Skeletal muscle satellite cell (primary cell): ENCODE measurements around the gene WIPF2.
A peak's percentile ranks its signal among the peaks of the same experiment; 100 is the strongest.

ENCODE experiments used
- H3K27me3 ChIP-seq: 2 replicates; pipeline ENCODE4 v1.7.0; 2013; ENCODE audit warnings: low read length; ENCODE audit not compliant: control insufficient read depth, insufficient read depth
- H3K36me3 ChIP-seq: 2 replicates; pipeline ENCODE4 v1.7.0; 2013; ENCODE audit warnings: mild to moderate bottlenecking, control low read depth, low read length; ENCODE audit not compliant: insufficient read depth
- H3K4me1 ChIP-seq: 2 replicates; pipeline ENCODE4 v1.7.0; 2013; ENCODE audit warnings: low read length; ENCODE audit not compliant: control insufficient read depth, insufficient read depth
- H3K4me2 ChIP-seq: 2 replicates; pipeline ENCODE4 v1.7.0; 2013; ENCODE audit warnings: mild to moderate bottlenecking, low read length
- H3K4me3 ChIP-seq: 2 replicates; pipeline ENCODE4 v1.7.0; 2013; ENCODE audit warnings: low read length
- H3K9ac ChIP-seq: 2 replicates; pipeline ENCODE4 v1.7.0; 2013; ENCODE audit warnings: mild to moderate bottlenecking, low read depth, low read length, moderate library complexity
- H3K9me3 ChIP-seq: replicated peaks from 2 replicates; pipeline ENCODE4 v1.7.0; 2013; ENCODE audit warnings: mild to moderate bottlenecking, control low read depth, low read length

The WIPF2 gene

GRCh38 chr17:40312131-40312731, 93.1 kb downstream of the WIPF2 start:
- H3K4me2 ChIP-seq = peak overlapping the region; percentile 67
- H3K9ac ChIP-seq = peak overlapping the region; percentile 48

GRCh38 chr17:40312893-40313667, 94.0 kb downstream of the WIPF2 start:
- peak overlapping the region; percentile 10 for H3K4me3 ChIP-seq
- H3K36me3 ChIP-seq = no peaks in the 10 kb centered on the region
- peaks cover 85% of the 10 kb centered on the region for H3K4me1 ChIP-seq
- no peaks in the 10 kb centered on the region for H3K27me3 ChIP-seq
- H3K9ac ChIP-seq = peak overlapping the region; percentile 48
- H3K4me2 ChIP-seq = peak overlapping the region; percentile 67
- no peaks in the 10 kb centered on the region for H3K9me3 ChIP-seq

More at GRCh38 chr17:40312131-40312731, 93.1 kb downstream of the WIPF2 start:
- no peaks in the 10 kb centered on the region for H3K9me3 ChIP-seq
- H3K4me3 ChIP-seq = peak overlapping the region; percentile 28
- peaks cover 87% of the 10 kb centered on the region for H3K4me1 ChIP-seq
- no peaks in the 10 kb centered on the region for H3K27me3 ChIP-seq
- H3K36me3 ChIP-seq = no peaks in the 10 kb centered on the region

- Histone ChIP-seq H3K4me3 (no peak overlapping the region), H3K36me3 (no peaks in the 10 kb centered on the region), H3K27me3 (no peaks in the 10 kb centered on the region), H3K4me2 (peak overlapping the region; percentile 60), H3K9ac (no peak overlapping the region), H3K9me3 (no peaks in the 10 kb centered on the region), H3K4me1 (peaks cover 80% of the 10 kb centered on the region)
These were observed 94.8 kb downstream of the WIPF2 start for GRCh38 chr17:40313668-40314583.

- H3K4me2 ChIP-seq = peak overlapping the region; percentile 60
- no peaks in the 10 kb centered on the region for H3K9me3 ChIP-seq
- no peak overlapping the region for H3K4me3 ChIP-seq
- peaks cover 74% of the 10 kb centered on the region for H3K4me1 ChIP-seq
- no peaks in the 10 kb centered on the region for H3K27me3 ChIP-seq
- no peak overlapping the region for H3K9ac ChIP-seq
- H3K36me3 ChIP-seq = no peaks in the 10 kb centered on the region
These were observed 95.5 kb downstream of the WIPF2 start for GRCh38 chr17:40314584-40314956.

- H3K9me3 ChIP-seq = no peaks in the 10 kb centered on the region
- no peaks in the 10 kb centered on the region for H3K36me3 ChIP-seq
- no peak overlapping the region for H3K4me3 ChIP-seq
- peaks cover 76% of the 10 kb centered on the region for H3K4me1 ChIP-seq
- no peak overlapping the region for H3K9ac ChIP-seq
- H3K27me3 ChIP-seq = no peaks in the 10 kb centered on the region
- no peak overlapping the region for H3K4me2 ChIP-seq
These were observed 96.1 kb downstream of the WIPF2 start for GRCh38 chr17:40315206-40315605.

- Histone ChIP-seq H3K9me3 (no peaks in the 10 kb centered on the region), H3K4me3 (peak overlapping the region; percentile 59), H3K4me2 (peak overlapping the region; percentile 96), H3K36me3 (no peaks in the 10 kb centered on the region), H3K27me3 (no peaks in the 10 kb centered on the region), H3K9ac (no peak overlapping the region), H3K4me1 (peaks cover 81% of the 10 kb centered on the region)
These were observed 96.8 kb downstream of the WIPF2 start for GRCh38 chr17:40315678-40316570.

- H3K9ac ChIP-seq = peak overlapping the region; percentile 97
These were observed 97.7 kb downstream of the WIPF2 start for GRCh38 chr17:40316571-40317344.

GRCh38 chr17:40317345-40317873, 98.3 kb downstream of the WIPF2 start:
- H3K9ac ChIP-seq = peak overlapping the region; percentile 97
- H3K4me3 ChIP-seq = peak overlapping the region; percentile 90
- H3K4me1 ChIP-seq = peaks cover 81% of the 10 kb centered on the region

More at GRCh38 chr17:40316571-40317344, 97.7 kb downstream of the WIPF2 start:
- Histone ChIP-seq H3K9me3 (no peaks in the 10 kb centered on the region), H3K27me3 (no peaks in the 10 kb centered on the region), H3K4me3 (peak overlapping the region; percentile 59), H3K4me1 (peaks cover 81% of the 10 kb centered on the region), H3K4me2 (peak overlapping the region; percentile 96), H3K36me3 (no peaks in the 10 kb centered on the region)

GRCh38 chr17:40317880-40318829, 99.1 kb downstream of the WIPF2 start:
- peak overlapping the region; percentile 97 for H3K9ac ChIP-seq
- H3K9me3 ChIP-seq = no peaks in the 10 kb centered on the region
- H3K4me1 ChIP-seq = peaks cover 81% of the 10 kb centered on the region
- no peaks in the 10 kb centered on the region for H3K36me3 ChIP-seq
- peak overlapping the region; percentile 90 for H3K4me3 ChIP-seq
- H3K27me3 ChIP-seq = no peaks in the 10 kb centered on the region
- peak overlapping the region; percentile 96 for H3K4me2 ChIP-seq

More at GRCh38 chr17:40317345-40317873, 98.3 kb downstream of the WIPF2 start:
- peak overlapping the region; percentile 96 for H3K4me2 ChIP-seq
- no peaks in the 10 kb centered on the region for H3K27me3 ChIP-seq
- no peaks in the 10 kb centered on the region for H3K9me3 ChIP-seq
- no peaks in the 10 kb centered on the region for H3K36me3 ChIP-seq
